Activated naive CD4-positive, alpha-beta T cell treated with anti-CD3 and anti-CD28 coated beads, Interleukin-2, amount 50 U/mL, for 16 hours (primary cell): ENCODE data around the gene IP6K2.

Source experiments
- DNase-seq: peaks from one replicate; pipeline ENCODE4 v3.0.0-alpha.2; 2020

The IP6K2 gene

DNA sequence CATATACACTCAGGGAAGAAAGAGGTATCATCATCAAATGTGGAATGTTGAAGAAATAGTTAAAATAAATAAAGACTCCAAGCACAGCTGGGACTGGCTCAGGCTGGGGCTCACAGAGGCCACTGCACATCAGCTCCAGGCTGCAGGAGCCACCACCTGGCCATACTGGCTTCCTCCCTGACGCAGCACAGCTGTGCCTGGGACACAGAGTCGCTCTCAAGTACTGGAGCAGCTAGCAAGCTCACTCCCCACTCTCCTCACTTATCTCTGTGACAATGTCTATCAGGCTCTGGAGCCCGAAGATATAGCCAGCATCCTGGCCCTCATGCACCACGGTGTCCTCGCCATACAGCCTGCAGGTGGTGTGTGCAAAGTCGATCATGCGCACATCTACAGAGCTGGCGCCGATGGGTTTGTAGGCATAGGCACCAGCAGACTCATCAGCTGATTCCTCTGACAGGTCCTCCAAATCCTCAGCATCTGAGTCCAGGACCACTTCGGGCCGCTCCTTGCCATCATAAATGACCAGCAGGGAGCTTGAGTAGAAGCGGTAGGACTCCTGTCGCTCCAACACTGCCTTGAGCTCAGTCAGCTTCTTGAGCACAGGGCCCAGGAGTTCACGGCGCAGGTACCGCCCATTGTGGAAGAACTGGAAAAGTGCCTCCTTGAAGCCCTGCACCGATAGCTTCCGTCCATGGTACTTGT is 28.8 kb downstream of the IP6K2 start:
- DNase-seq: no peak

DNA sequence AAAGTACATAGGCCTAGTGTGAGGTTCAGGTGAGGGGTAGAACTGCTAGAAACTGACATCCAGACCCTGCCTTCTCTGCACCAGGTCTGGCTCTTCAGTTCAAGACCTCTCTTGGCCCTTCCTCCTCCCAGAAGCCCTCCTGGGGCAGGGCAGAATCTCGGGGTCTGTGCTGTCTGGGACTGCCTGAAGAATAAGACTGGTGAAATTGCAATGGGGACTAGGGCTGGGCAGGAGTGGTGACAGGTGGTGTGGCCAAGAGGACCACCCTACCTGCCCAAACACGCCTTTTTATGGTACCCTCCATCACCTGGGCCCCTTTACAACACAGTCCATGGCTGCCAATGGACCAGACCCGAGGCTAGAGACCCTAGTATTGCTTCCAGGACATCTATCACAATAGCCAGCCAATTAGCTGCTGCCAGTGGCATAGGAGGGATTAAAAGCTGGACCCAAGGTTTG is 29.8 kb downstream of the IP6K2 start:
- no peak for DNase-seq

- no peak for DNase-seq
Observed at GRCh38 chr3:48686538-48687219, 30.3 kb downstream of the IP6K2 start.

DNA sequence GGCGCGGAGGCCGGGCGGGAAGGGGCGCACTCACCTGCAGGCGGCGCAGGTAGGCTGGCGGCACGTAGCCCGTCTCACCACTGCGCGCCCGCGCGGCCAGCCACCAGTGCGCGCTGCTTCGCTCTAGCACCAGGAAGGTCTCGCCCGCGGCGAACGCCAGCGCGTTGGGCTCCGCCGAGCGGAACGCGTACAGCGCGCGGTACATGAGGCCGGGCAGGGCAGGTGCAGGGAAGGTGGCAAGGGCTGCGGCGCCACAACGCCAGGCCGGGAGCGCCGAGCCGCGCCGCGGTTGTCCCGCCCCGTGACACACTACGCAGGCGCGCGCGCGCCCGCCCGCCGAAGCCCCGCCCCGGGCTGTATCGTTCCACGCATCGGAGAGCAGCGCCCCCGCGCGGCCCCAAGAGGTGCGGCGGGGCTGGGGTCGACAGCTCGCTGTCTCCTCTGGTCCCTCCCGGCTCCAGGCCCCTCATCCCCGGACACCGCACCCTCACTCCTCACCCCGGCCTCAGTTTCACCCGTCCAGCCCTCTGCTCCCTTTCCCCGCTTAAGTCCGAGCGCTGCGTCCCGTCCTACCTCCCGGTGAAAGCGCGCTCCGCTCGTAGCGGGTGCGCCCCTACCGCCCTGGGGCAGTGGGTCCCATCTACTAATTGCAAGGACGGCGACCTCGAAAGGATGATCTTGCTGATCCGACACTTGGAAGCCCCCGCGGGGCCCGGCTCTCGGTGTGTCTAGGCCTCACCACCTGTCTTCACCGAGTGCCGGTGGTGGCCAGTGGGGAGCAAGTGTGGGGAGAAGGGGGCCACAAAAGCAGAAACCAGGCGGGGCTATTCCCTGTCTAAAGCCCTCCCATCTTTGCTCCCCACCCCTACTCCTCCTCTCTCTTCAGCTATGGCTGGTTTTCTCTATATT is 31.2 kb downstream of the IP6K2 start, which contains the start of gene NCKIPSD:
NCKIPSD (minus strand) TSS at position 313 of the 909 bp plus-strand sequence; CDS start at position 205, 108 bp downstream.
- peak; percentile 92 for DNase-seq

DNA sequence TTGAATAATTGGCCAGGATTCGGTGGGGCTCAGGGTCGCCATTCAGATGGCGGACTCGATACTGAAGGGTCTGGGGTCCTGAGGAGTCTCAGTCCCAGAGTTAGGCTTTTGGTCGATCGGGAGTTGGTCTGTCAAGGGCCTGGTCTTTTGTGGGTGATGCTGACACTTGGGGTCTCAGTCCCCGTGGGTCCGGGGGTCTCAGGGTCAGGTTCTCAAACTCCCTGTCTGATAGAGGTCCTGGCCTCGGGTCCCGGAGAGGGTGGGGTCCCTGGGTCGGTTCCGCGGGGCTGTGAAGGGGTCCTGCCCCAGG is 31.8 kb downstream of the IP6K2 start:
- DNase-seq: no peak

- no peak for DNase-seq
Observed at GRCh38 chr3:48684480-48685143, 32.4 kb downstream of the IP6K2 start.

DNA sequence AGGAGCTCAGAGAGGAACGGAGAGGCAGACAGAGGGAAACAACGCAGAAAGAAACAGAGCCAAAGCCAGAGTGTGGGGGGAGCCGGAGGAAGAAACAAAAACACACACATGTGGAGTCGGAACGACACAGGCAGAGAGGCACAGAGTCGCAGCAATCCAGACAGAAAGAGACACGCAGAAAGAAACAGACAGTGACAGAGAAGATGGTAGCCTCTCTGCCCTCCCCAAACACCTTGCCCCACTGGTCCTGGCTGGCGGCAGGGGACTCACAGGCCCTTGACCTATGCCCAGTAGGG is 33.0 kb downstream of the IP6K2 start:
- no peak for DNase-seq

DNA sequence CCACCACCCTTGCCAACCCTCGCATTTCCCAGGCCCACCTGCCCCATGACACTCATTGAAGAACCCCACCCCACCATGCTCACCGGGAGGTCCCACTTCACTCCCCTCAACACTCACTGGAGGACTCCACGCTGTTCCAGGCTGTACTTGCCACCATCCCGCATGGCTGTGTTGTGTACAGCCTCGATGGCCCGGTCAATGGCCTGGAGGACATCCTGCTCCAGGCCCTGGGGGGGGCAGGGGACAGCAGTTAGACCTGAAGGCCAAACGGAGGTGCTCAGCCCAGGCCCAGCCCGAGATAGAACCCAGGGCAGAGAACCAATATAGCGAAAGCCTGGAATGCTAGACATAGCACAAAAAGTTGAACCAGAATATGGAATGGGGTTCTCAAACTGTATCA is 34.2 kb downstream of the IP6K2 start:
- DNase-seq: no peak

- DNase-seq: no peak
Observed at GRCh38 chr3:48681974-48682610, 34.9 kb downstream of the IP6K2 start.

- DNase-seq: no peak
Observed at GRCh38 chr3:48681541-48681880, 35.5 kb downstream of the IP6K2 start.

GRCh38 chr3:48680811-48681540 is 36.0 kb downstream of the IP6K2 start:
- no peak for DNase-seq

DNA sequence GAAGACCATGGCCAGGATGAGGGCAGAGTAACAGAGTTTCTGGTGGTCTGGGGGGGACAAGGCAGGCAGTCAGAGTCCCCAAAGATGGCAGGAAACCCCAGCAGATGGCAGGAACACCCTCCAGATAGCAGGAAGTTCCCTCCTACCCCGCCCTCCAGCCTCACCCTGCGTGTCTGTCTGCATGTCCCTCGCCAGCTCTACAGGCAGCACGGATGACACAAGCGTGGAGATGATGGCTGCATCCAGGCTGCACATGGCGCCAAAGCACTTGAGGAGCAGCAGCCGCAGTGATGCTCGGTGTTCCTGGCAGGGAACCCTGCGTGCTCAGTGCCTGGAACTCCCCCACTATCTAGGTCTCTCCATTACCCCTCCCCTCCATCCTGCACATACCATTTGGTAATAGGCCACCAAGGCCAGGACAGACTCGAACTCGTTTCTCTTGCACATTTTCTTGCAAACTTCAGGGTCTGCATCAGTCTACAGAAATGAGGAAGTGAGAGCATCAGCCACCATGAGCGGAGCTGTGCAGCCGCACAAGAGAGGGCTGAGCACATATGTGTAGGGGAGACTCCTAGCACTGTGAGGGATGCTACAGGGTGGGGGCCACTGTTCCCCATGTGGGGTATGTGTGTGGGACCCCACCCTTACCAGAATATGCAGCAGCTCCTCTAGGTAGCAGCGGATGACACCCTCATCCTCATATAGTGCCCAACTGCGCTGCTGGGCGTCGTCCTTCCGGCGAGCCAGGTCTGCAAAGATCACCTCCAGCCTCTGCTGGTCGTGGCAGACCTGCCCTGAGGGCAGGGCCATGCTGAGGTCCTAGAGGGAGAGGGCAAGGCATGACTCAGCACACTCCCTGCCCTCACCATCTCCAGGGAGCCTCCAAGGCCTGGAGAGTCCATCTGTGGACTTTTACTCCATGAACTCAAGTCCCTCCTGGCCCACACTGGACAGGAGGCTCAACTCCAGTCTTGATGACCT is 37.3 kb downstream of the IP6K2 start:
- DNase-seq: no peak

GRCh38 chr3:48678566-48679380 is 38.2 kb downstream of the IP6K2 start:
- no peak for DNase-seq

GRCh38 chr3:48678056-48678455 is 39.0 kb downstream of the IP6K2 start:
- DNase-seq: no peak

- DNase-seq: no peak
Observed at GRCh38 chr3:48674505-48674904, 42.5 kb downstream of the IP6K2 start.

DNA sequence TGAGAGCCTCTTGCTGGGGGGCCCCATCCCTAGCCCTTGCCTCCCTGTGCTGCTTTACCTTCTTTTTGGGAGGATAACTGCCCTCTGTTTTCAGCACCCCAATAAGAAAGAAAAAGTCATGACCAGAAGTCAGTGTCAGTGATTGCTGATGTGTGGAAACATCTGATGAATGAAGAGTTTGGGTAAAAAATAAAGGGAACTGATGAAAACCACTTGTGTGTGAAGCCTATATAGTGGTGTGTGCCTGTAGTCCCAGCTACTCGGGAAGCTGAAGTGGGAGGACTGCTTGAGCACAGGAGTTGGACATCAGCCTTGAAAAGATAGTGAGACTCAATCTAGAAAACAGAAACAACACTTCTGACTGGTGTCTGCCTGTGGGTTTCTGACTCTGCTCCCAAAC is 44.5 kb downstream of the IP6K2 start:
- no peak for DNase-seq

GRCh38 chr3:48664929-48665328 is 52.1 kb downstream of the IP6K2 start:
- DNase-seq: no peak

DNA sequence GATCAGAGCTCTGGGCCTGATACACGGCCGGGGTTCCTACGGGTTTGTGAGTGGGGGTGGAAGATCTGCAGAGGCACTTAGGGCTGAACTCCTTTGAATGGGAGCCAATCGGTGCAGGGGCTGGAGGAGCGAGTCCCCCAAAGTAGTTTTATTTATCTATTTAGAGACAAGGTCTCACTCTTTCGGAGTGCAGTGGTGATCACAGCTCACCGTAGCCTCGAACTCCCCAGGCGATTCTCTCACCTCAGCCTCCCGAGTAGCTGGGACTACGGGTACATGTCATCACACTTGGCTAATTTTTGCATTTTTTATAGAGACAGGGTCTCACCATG is 52.7 kb downstream of the IP6K2 start:
- DNase-seq: no peak

DNA sequence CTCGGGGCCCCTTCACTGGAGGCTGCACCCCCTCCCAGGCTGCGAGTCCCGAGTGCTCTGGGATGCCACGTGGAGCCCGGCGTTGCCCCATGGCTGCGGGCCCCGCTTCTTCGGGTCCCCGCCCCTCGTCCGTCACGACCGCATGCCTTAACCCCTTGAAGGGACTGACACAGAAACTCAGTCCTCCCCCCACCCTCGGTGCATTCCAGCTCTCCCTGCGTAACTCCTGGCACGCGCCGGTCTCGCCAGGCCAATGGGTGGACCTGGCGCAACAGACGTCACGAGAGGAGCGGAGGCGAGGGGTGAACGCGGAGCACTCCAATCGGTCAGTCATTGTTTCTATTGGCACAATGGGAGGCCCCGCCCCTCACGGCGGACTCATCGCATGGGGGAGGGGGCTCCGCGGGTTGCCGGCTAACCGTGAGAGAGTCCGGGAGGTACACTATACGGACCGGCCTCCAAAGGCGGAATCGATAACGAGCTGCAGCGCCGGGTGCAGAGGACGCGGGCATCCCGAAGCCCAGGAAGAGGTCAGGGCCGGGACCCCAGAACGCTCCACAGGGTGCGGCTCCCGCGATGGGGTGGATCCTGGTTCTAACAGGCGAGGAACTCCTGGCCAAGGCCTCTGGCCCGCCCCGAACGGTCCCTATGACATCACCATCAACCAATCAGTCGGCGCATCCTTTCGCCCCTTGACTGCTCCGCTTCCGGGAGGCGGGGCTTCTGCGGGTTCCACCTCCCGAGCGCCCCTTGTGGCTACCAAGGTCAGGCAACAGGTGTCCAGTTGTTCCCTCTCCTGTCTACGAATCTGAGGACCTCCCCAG is 53.3 kb downstream of the IP6K2 start:
- DNase-seq: peak; percentile 81
